GM18873 (cell line): ENCODE data around the gene NCBP2.
"Not testable (repeated sequence)": the region's sequence is repeated elsewhere in the genome, so short reads cannot be mapped to it uniquely, and the experiment has no call there.

Experiments used
- ATAC-seq: cut with Tn5 transposase; IDR thresholded peaks from one replicate; pipeline ENCODE4 v1.9.1; 2021; ENCODE audit warnings: mild to moderate bottlenecking, moderate library complexity, moderate number of reproducible peaks; ENCODE audit not compliant: unreplicated experiment, low FRiP score

Gene NCBP2

DNA sequence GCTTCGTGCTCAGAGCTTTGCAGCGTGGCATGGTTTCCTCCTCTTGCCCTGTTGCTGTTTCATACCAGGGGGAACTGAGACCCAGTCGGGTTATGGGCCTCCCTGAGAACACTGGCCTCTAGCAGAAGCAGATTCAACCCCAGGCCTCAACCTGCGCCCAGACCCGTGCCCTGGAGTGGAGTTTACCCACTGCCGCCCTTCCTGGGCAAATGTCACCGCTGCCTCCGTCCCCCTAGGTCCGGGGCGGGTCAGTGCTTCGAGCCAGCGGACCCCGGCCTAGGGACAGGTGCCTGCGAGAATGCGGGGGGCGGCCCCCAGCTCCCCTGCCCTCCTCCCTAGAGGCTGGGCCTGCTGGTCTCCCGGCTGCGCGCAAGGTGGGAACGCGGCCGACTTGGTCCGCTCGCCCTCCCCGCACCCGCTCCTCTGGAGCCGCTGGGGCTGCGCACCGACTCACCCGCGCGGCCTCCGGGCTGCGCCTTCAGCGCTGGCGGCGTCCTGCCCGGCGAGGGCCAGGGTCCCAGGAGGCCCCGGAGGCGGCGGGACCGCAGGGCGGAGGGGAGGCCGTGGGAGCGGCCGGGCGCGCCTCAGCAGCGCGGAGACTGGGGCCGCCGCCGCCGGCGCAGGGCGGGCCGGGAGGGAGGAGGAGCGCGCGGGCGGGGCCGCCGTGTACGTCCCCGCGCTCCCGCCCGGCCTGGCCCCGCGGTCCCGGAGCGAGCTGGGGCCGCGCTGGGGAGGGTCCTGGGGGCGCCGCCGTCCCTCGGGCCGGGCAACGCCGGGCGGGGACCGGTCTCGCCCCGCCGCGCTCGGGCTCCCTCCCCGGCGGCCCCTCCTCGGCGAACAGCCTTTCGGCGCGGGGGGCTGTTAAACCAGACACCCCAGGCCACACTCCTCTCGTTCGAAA is 26.2 kb upstream of the NCBP2 start, which contains the start of gene PIGZ:
Gene PIGZ (minus strand): TSS at position 601 of the 901 bp plus-strand sequence. CDS start 16,802 bp downstream, outside the sequence.
- ATAC-seq = no peak

DNA sequence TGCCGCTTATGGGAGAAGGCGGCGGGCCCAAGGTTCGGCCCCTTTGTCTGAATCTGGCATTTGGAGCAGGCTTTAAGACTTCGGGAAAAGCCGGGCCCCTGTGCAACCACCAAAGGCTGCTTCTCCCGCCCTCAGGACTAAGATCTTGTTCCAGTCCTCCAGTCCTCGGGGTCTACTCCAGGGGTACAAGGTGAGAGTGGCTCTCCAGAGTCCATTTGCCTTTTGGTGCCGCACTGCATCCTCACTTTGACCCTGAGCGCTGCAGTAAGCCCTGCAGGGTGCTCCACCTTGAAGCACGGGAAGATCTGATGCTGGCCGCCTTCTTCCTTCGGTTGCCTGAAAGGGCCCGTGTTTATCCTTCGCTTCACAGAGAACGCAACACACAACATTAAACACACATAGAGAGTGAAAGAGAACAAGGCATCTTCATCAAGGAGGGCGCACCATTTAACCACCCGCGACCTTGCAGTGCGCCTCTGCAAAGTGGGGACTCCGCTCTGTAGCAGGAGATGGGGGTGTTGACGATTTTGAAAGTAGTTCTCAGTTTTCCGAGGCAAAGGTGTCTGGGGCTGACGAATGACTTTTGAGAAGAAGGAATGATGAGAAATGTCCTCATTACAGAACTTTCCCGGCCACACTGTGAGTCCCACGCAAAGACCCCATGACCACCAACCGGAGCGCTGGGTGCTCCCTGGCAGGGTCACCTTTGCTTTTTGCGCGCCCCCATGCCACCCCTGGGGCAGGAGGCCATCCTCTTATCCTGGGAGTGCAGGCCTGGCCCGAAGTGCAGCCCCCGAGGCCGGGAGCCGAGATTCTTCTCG is 25.3 kb upstream of the NCBP2 start:
- ATAC-seq = no peak

GRCh38 chr3:196966526-196967401 is 24.4 kb upstream of the NCBP2 start:
- no peak for ATAC-seq

DNA sequence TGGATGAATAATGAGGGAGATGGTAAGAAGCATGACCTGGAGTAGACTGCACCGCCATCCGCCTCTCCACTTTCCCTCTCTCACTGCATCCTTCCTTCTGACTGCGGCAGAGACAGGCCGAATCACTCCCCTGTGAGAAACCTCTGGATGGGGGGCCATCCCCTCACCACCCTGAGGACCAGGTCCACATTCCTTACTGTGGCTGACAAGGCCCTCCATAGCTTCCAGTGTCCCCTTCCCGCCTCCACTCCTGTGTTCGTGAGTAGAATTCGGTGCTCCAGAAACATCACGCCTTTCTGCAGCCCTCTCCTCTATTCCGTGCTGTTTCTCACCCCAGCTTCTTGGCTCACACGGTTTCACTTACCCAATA is 23.5 kb upstream of the NCBP2 start:
- no peak for ATAC-seq

DNA sequence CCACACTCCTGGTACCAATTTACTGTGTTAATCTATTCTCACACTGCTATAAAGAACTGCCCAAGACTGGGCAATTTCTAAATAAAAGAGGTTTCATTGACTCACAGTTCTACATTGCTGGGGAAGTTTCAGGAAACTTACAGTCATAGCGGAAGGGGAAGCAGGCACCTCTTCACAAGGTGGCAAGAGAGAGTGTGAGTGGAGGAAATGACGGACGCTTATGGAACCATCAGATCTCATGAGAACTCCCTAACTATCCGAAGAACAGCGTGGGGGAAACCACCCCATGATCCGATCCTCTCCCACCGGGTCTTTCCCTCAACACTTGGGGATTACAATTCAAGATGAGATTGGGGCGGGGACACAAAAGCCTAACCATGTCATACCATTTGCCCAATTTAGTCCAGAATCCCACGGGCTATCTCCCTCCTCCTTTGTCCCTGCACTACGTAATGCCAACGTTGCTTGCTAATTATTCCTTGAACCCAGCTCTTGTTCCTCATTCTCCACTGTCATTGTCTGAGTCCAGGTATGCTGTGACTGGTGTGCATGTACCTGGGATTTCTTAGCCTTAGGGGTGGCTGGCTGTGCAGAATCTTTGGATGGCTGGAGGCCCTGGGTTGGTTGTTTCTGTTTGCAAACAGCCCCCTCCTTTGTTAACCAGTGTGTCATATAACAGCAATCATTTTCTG is 22.9 kb upstream of the NCBP2 start:
- no peak for ATAC-seq

DNA sequence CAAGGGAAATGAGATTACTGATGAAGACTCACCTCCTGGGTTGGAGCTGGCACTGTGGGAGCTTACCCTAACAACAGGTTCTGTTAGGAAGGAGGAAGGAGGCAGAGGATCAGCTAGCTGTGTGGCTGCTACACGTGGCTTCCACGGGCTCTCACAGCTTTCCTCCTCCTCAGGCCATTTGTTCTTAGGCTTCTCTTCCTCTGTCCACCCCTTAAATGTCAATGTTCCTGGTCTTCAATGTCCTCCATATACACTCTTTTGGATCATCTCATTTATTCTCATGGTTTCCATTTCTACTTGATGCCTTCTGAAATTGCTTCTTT is 21.3 kb upstream of the NCBP2 start:
- no peak for ATAC-seq

DNA sequence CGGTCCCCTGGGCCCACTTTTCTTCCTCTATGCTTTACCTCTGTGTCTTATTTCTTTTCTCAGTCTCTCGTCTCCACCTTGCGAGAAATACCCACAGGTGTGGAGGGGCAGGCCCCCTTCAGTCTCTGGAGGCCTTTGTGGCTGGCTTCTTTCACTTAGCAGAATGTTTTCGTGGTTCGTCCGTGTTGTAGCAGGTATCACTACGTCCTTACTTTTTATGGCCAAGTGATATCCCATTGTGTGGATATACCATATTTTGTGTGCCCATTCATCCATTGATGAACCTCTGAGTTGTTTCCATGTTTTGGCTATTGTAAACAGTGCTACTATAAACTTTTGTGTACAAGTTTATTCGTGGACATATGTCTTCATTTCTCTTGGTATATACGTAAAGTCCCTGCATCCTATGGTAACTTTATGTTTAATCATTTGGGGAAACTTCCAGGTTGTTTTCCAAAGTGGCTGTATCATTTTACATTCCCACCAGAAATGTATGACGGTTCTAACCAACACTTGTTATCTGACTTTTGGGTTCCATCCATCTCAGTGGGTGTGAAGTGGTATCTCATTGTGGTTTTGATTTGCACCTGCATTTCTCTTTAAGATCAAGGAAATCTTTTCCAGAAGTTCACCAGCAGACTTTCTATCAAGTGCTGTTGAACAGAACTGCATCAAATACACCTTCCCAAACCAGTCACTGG is 20.8 kb upstream of the NCBP2 start:
- no peak for ATAC-seq

- ATAC-seq = no peak
These were observed 20.0 kb upstream of the NCBP2 start for GRCh38 chr3:196962108-196962929.

DNA sequence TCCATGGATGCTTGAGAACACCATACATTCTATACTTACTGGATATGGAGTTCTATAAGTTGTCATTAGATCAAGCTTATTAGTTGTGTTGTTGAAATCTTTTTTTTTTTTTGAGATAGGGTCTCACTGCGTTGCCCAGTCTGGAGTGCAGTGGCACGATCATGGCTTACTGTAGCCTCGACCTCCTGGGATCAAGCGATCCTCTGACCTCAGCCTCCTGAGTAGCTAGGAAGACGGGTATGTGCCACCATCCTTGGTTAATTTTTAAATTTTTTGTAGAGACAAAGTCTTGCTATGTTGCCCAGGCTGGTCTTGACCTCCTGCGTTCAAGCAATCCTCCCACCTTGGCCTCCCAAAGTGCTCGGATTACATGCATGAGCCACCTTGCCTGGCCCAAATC is 12.5 kb upstream of the NCBP2 start:
- ATAC-seq = no peak

GRCh38 chr3:196951371-196951770 is 9.0 kb upstream of the NCBP2 start:
- ATAC-seq = no peak

- no peak for ATAC-seq
These were observed 7.4 kb upstream of the NCBP2 start for GRCh38 chr3:196949750-196950149.

- no peak for ATAC-seq
These were observed 6.9 kb upstream of the NCBP2 start for GRCh38 chr3:196949285-196949619.

- ATAC-seq = no peak
These were observed 6.3 kb upstream of the NCBP2 start for GRCh38 chr3:196948442-196949284.

DNA sequence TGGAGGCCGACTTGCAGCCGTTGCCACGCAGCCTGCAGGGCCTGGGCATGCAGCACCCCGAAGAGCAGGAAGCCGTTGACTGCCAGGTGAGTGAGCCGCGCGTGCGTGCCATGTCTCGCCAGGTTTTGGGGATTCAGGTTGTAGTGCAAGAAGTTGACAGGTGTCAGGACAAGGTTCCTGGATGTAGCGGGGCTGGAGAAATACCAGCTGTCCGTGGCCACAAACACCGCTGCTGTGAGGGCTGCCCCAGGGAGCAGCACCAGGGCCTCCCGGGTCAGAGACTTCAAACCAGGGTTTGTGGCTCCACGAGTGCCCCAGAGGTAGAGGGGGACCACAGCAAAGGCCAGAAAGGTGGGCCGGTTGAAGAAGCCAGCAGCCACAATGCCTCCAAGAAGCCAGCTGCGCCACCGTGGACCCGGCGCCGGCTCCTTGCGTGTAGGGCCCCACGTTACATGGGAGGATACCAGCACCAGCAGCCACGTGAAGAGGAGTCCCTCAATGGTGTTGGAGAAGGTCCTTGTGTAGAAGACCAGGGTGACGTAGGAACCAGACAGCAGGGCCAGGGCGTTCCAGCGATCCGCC is 5.6 kb upstream of the NCBP2 start:
- ATAC-seq = no peak

DNA sequence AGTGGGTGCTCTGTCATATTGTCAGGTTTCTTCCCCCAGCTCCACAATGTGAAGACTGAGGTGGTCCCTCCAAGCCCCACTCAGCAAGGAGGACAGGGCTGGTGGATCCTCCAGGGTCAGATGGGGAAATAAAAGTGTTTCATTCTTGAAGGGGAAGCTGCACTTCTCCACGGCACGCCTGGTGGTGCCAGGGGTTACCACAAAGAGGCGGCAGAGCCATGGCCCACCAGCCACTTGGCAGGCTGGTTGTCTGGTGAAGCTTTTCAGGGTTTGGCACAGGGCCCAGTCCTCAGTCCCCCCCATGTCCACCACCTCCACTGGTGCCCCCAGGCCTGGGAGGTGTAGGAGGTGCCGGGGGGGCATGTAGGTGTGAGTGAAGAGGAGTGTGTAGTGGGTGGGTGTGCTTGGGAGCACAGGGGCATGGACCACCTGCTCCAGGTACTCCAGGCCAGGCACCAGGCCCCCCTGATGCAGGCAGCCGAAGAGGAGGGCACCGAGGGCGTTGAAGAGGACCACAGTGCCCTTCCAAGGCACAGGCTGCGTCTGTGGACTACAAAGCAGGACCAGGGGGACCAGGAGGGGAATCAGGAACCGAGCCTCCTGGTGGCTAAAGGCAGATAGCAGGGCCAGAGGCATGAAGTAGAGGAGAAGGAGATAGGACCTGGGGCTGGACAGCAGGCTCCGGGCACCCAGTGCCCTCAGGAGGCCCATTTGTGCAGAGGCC is 5.0 kb upstream of the NCBP2 start:
- no peak for ATAC-seq

DNA sequence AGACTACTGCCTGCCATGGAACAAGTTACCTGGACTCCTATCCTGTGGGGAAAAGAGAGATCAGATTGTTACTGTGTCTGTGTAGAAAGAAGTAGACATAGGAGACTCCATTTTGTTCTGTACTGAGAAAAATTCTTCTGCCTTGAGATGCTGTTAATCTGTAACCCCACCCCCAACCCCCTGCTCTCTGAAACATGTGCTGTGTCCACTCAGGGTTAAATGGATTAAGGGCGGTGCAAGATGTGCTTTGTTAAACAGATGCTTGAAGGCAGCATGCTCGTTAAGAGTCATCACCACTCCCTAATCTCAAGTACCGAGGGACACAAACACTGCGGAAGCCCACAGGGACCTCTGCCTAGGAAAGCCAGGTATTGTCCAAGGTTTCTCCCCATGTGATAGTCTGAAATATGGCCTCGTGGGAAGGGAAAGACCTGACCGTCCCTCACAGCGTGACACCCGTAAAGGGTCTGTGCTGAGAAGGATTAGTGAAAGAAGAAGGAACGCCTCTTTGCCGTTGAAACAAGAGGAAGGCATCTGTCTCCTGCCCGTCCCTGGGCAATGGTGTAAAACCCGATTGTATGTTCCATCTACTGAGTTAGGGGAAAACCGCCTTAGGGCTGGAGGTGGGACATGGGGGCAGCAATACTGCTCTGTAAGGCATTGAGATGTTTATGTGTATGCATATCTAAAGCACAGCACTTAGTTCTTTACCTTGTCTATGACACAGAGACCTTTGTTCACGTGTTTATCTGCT is 1.9 kb upstream of the NCBP2 start:
- ATAC-seq = not testable (repeated sequence)
